Measurements from ENCODE around the gene CHIC2. TPM values are rescaled to one million over a fixed set of nuclear protein-coding genes. Genes with fewer than 3 reads are reported as not detected.

CHIC2 gene
- total RNA-seq, 1 donor from 2014 or later = 6.7 TPM

GRCh38 chr4:53963781-53964180 is 100.6 kb downstream of the CHIC2 start:
- ATAC-seq = no peak
- DNase-seq = no peak
- intact Hi-C loops (cut with micrococcal nuclease) = no loop called here

- DNase-seq (no peak), ATAC-seq (no peak)
- intact Hi-C loops (cut with micrococcal nuclease) = no loop called here
Measured at GRCh38 chr4:53963336-53963735, 101.1 kb downstream of the CHIC2 start.

- ATAC-seq (peak; percentile 45), DNase-seq (no peak)
Measured at GRCh38 chr4:53962516-53963225, 101.7 kb downstream of the CHIC2 start.

GRCh38 chr4:53961351-53961750 is 103.1 kb downstream of the CHIC2 start:
- ATAC-seq (no peak), DNase-seq (no peak)
- intact Hi-C loops (cut with micrococcal nuclease) = no loop called here

More at GRCh38 chr4:53962516-53963225, 101.7 kb downstream of the CHIC2 start:
- intact Hi-C loops (cut with micrococcal nuclease) = no loop called here

- intact Hi-C loops (cut with micrococcal nuclease) = no loop called here
- ATAC-seq (no peak), DNase-seq (no peak)
Measured at GRCh38 chr4:53960843-53961242, 103.6 kb downstream of the CHIC2 start.

Other genes starting within 250 kb of the CHIC2 start
- gene GSX2, start 35.6 kb upstream of the CHIC2 start, total RNA-seq = not detected
- 21.6 TPM for gene PDGFRA, start 164.7 kb upstream of the CHIC2 start, total RNA-seq

Data from left ventricle myocardium superior (tissue), 1 donor.